Thyroid gland (tissue), 4 donors: ENCODE results near the gene TTF2.

Experiments
- POLR2A ChIP-seq, 2 donors: fragments of 450-650 bp; IDR thresholded peaks; one replicate each; pipeline ENCODE4 v1.6.1; 2017; ENCODE audit warnings: antibody characterized with exemption in 2 of 2, mild to moderate bottlenecking in 2 of 2, moderate library complexity in 1 of 2
- TF ChIP-seq, protein P1 (sequence below), 6 experiments: fragments of 200-600 bp in 3 of 6; fragments of 450-650 bp in 3 of 6; sonication (generic) in 3 of 6; IDR thresholded peaks; one replicate each; pipeline ENCODE4 v1.5.1; 2016 to 2019; ENCODE audit warnings: antibody characterized with exemption in 6 of 6, mild to moderate bottlenecking in 2 of 6, inconsistent platforms in 1 of 6, moderate library complexity in 1 of 6

DNA sequence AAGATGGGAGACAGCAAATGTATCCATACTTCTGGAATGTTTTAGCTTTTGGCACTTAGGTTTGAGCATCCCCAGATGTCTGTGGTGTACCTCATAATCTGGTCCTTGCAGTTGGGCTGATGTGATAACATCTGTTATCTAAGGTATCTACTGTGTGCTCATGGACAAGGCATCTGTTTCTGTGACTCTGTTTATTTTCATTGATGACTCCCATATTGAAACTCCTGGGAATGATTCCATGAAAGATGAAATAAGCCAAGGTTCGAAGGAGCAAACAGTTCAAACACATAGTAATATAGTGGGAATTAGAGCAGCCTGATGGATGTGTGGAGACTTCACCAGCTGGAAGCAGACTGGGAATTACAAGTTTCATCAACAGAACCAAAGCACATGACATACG lies 82.1 kb downstream of the TTF2 start:
- TF ChIP-seq POLR2A (IDR thresholded peaks at IDR 0.05): no peak
- TF ChIP-seq, protein P1, sequence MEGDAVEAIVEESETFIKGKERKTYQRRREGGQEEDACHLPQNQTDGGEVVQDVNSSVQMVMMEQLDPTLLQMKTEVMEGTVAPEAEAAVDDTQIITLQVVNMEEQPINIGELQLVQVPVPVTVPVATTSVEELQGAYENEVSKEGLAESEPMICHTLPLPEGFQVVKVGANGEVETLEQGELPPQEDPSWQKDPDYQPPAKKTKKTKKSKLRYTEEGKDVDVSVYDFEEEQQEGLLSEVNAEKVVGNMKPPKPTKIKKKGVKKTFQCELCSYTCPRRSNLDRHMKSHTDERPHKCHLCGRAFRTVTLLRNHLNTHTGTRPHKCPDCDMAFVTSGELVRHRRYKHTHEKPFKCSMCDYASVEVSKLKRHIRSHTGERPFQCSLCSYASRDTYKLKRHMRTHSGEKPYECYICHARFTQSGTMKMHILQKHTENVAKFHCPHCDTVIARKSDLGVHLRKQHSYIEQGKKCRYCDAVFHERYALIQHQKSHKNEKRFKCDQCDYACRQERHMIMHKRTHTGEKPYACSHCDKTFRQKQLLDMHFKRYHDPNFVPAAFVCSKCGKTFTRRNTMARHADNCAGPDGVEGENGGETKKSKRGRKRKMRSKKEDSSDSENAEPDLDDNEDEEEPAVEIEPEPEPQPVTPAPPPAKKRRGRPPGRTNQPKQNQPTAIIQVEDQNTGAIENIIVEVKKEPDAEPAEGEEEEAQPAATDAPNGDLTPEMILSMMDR (IDR thresholded peaks at IDR 0.05): no peak
